HEK293 (cell line): ENCODE measurements around the gene VRTN.
"Not testable (repeated sequence)": the region's sequence is repeated elsewhere in the genome, so short reads cannot be mapped to it uniquely, and the experiment has no call there.

Source experiments
- CTCF ChIA-PET: fragments of 350-600 bp; formaldehyde crosslinking; extraction: SDS; loops from one replicate; lab custom pipeline; 2021; ENCODE audit warnings: antibody characterized with exemption; lab: Yijun Ruan, JAX
- POLR2A ChIA-PET: fragments of 300-600 bp; formaldehyde crosslinking; extraction: SDS; loops from one replicate; lab custom pipeline; 2020; ENCODE audit warnings: antibody characterized with exemption, inconsistent platforms; lab: Yijun Ruan, JAX
- H3K27ac ChIP-seq: fragments of 200-500 bp; sonication (Bioruptor generic); 2 replicates; pipeline ENCODE4 v1.5.1; 2014; ENCODE audit warnings: low read depth, low read length, control low read depth, inconsistent platforms; ENCODE audit errors: extremely low read depth
- H3K36me3 ChIP-seq, 2 experiments: fragments of 200-500 bp in 1 of 2; sonication (Bioruptor generic) in 1 of 2; 1 replicate in 1 of 2; 2 replicates in 1 of 2; pipeline ENCODE4 v1.5.1; 2014 to 2017; ENCODE audit warnings: inconsistent platforms in 2 of 2, low read length in 2 of 2; ENCODE audit not compliant: control insufficient read depth in 2 of 2, insufficient read depth in 1 of 2
- H3K4me1 ChIP-seq: fragments of 200-500 bp; sonication (Bioruptor generic); 2 replicates; pipeline ENCODE4 v1.5.1; 2014; ENCODE audit warnings: mild to moderate bottlenecking, low read length, inconsistent platforms; ENCODE audit not compliant: control insufficient read depth, insufficient read depth
- H3K4me3 ChIP-seq: 2 replicates; pipeline ENCODE4 v1.5.1; 2011; ENCODE audit warnings: low read depth, mild to moderate bottlenecking, control low read depth, low read length, moderate library complexity
- H3K9me3 ChIP-seq: fragments of 200-500 bp; sonication (Bioruptor generic); 2 replicates; pipeline ENCODE4 v1.5.1; 2014; ENCODE audit warnings: low read depth, low read length, inconsistent platforms; ENCODE audit not compliant: control insufficient read depth, insufficient read depth
- CTCF ChIP-seq: fragments of 450-650 bp; formaldehyde crosslinking; IDR thresholded peaks from 2 replicates; pipeline ENCODE4 v1.5.1; 2016; ENCODE audit warnings: missing biosample characterization, missing genetic modification characterization
- HOXC10 ChIP-seq: sonication (generic); formaldehyde crosslinking; IDR thresholded peaks from 2 replicates; pipeline ENCODE4 v1.8.1; 2023; ENCODE audit warnings: mild to moderate bottlenecking, missing genetic modification reagents
- PBX3 ChIP-seq: sonication (generic); formaldehyde crosslinking; IDR thresholded peaks from 2 replicates; pipeline ENCODE4 v1.8.1; 2022; ENCODE audit warnings: mild to moderate bottlenecking, moderate library complexity, missing genetic modification reagents
- ZBTB11 ChIP-seq: fragments of 450-650 bp; formaldehyde crosslinking; conservative IDR thresholded peaks from 2 replicates; pipeline ENCODE4 v1.5.1; 2016; ENCODE audit warnings: low read depth, missing biosample characterization, missing genetic modification characterization
- ZBTB17 ChIP-seq: fragments of 450-650 bp; formaldehyde crosslinking; IDR thresholded peaks from 2 replicates; pipeline ENCODE4 v1.5.1; 2016; ENCODE audit warnings: missing biosample characterization, missing genetic modification characterization
- ZFHX2 ChIP-seq: fragments of 450-650 bp; formaldehyde crosslinking; conservative IDR thresholded peaks from 2 replicates; pipeline ENCODE4 v1.5.1; 2016; ENCODE audit warnings: missing biosample characterization, missing genetic modification characterization
- ZNF112 ChIP-seq: fragments of 450-650 bp; formaldehyde crosslinking; IDR thresholded peaks from 2 replicates; pipeline ENCODE4 v1.5.0; 2017; ENCODE audit warnings: missing biosample characterization, missing genetic modification characterization
- ZNF133 ChIP-seq: fragments of 450-650 bp; formaldehyde crosslinking; IDR thresholded peaks from 2 replicates; pipeline ENCODE4 v1.5.1; 2016; ENCODE audit warnings: missing biosample characterization, missing genetic modification characterization
- ZNF148 ChIP-seq: fragments of 450-650 bp; formaldehyde crosslinking; IDR thresholded peaks from 2 replicates; pipeline ENCODE4 v1.5.0; 2017; ENCODE audit warnings: missing biosample characterization, missing genetic modification characterization, borderline replicate concordance
- ZNF16 ChIP-seq: fragments of 450-650 bp; formaldehyde crosslinking; IDR thresholded peaks from 2 replicates; pipeline ENCODE4 v1.5.1; 2016; ENCODE audit warnings: low read depth, missing biosample characterization, missing genetic modification characterization
- ZNF18 ChIP-seq: fragments of 450-650 bp; formaldehyde crosslinking; IDR thresholded peaks from 2 replicates; pipeline ENCODE4 v1.5.1; 2016; ENCODE audit warnings: missing biosample characterization, missing genetic modification characterization
- ZNF366 ChIP-seq: fragments of 450-650 bp; formaldehyde crosslinking; conservative IDR thresholded peaks from 2 replicates; pipeline ENCODE4 v1.5.1; 2016; ENCODE audit warnings: missing biosample characterization, missing genetic modification characterization
- ZNF404 ChIP-seq: fragments of 450-650 bp; formaldehyde crosslinking; IDR thresholded peaks from 2 replicates; pipeline ENCODE4 v1.5.1; 2017; ENCODE audit warnings: missing biosample characterization, missing genetic modification characterization
- ZNF449 ChIP-seq: fragments of 450-650 bp; formaldehyde crosslinking; IDR thresholded peaks from 2 replicates; pipeline ENCODE4 v1.5.1; 2017; ENCODE audit warnings: missing biosample characterization, mild to moderate bottlenecking, missing genetic modification characterization, moderate library complexity
- ZNF473 ChIP-seq: fragments of 450-650 bp; formaldehyde crosslinking; IDR thresholded peaks from 2 replicates; pipeline ENCODE4 v1.5.1; 2017; ENCODE audit warnings: missing biosample characterization, missing genetic modification characterization
- ZNF529 ChIP-seq: fragments of 450-650 bp; formaldehyde crosslinking; IDR thresholded peaks from 2 replicates; pipeline ENCODE4 v1.5.1; 2017; ENCODE audit warnings: missing genetic modification characterization, missing biosample characterization; ENCODE audit not compliant: insufficient replicate concordance
- ZNF555 ChIP-seq: fragments of 450-650 bp; formaldehyde crosslinking; conservative IDR thresholded peaks from 2 replicates; pipeline ENCODE4 v1.5.1; 2017; ENCODE audit warnings: missing biosample characterization, mild to moderate bottlenecking, missing genetic modification characterization, inconsistent platforms

Gene VRTN

GRCh38 chr14:74389980-74390379 lies 41.7 kb downstream of the VRTN start:
- TF ChIP-seq ZNF16 (tag by site-specific recombination), result no peak
- no peak for TF ChIP-seq CTCF (tag by site-specific recombination)
- no peak for TF ChIP-seq ZNF473
- no peak for TF ChIP-seq ZFHX2 (tag by site-specific recombination)
- no peak for TF ChIP-seq ZNF112 (tag by site-specific recombination)
- no peak for TF ChIP-seq ZNF133
- no peak for TF ChIP-seq HOXC10 (CRISPR knock-in tag)
- TF ChIP-seq, all 188 proteins: peak for 0
- Histone ChIP-seq H3K4me1 (no peaks in the 10 kb centered on the region), H3K4me3 (no peak overlapping the region), H3K27ac (no peak overlapping the region), H3K36me3 (no peaks in the 10 kb centered on the region), H3K9me3 (no peaks in the 10 kb centered on the region)
- POLR2A ChIA-PET, result no interaction called here
- CTCF ChIA-PET, result no interaction called here

GRCh38 chr14:74390505-74390904 lies 42.2 kb downstream of the VRTN start:
- H3K36me3 ChIP-seq, H3K4me3 ChIP-seq, POLR2A ChIA-PET, H3K27ac ChIP-seq, H3K9me3 ChIP-seq, H3K4me1 ChIP-seq, CTCF ChIA-PET: not testable (repeated sequence)
- TF ChIP-seq ZNF366 (tag by site-specific recombination), result peak; percentile 91

GRCh38 chr14:74391479-74391878 lies 43.2 kb downstream of the VRTN start:
- ChIA-PET POLR2A (interaction anchor here (0.7 to 1.0 kb wide), 2 partner anchors 10 to 333 kb away, joined by 3 read pairs; no protein-coding TSS in a partner anchor), CTCF (no interaction called here)
- no peaks in the 10 kb centered on the region for H3K36me3 ChIP-seq
- H3K4me3 ChIP-seq, result no peak overlapping the region
- H3K4me1 ChIP-seq, result no peaks in the 10 kb centered on the region
- no peaks in the 10 kb centered on the region for H3K9me3 ChIP-seq
- no peak overlapping the region for H3K27ac ChIP-seq
- no peak for TF ChIP-seq ZBTB11 (tag by site-specific recombination)
- no peak for TF ChIP-seq ZNF529 (tag by site-specific recombination)
- TF ChIP-seq ZNF148 (tag by site-specific recombination), result no peak
- no peak for TF ChIP-seq ZNF404 (tag by site-specific recombination)
- no peak for TF ChIP-seq ZNF449 (tag by site-specific recombination)
- TF ChIP-seq CTCF (tag by site-specific recombination), result no peak
- no peak for TF ChIP-seq ZBTB17
- TF ChIP-seq PBX3 (CRISPR knock-in tag), result no peak
- TF ChIP-seq ZNF18, result no peak
- no peak for TF ChIP-seq ZNF555 (tag by site-specific recombination)
